Heart left ventricle (tissue), 16 donors: ENCODE measurements around the gene SH3TC1. TPM values are rescaled to one million over a fixed set of nuclear protein-coding genes. Genes with fewer than 3 reads are reported as not detected.

Experiments used
- ATAC-seq, 4 donors: fragments of 200-7000 bp; cut with Tn5 transposase; one replicate each; pipeline ENCODE4 v1.9.1; 2020 to 2022; ENCODE audit warnings: moderate library complexity in 4 of 4, mild to moderate bottlenecking in 3 of 4, moderate number of reproducible peaks in 1 of 4
- DNase-seq, 5 donors: peaks; one replicate each; pipeline ENCODE4 v3.0.0-alpha.2; 2020
- H3K27ac ChIP-seq, 12 donors: fragments of 200-600 bp; sonication (generic) in 4 of 12; one replicate each; pipeline versions ENCODE4 v1.5.0 to v1.8.0; 2016 to 2022; ENCODE audit warnings: mild to moderate bottlenecking in 2 of 12
- H3K27me3 ChIP-seq, 9 donors: fragments of 200-600 bp; sonication (generic) in 2 of 9; one replicate each; pipeline versions ENCODE4 v1.5.1 to v1.8.0; 2016 to 2022; ENCODE audit warnings: mild to moderate bottlenecking in 3 of 9
- H3K36me3 ChIP-seq, 9 donors: fragments of 200-600 bp; sonication (generic) in 2 of 9; one replicate each; pipeline versions ENCODE4 v1.5.0 to v1.8.0; 2018 to 2022; ENCODE audit warnings: mild to moderate bottlenecking in 2 of 9
- H3K4me1 ChIP-seq, 12 donors: fragments of 200-600 bp; sonication (generic) in 4 of 12; one replicate each; pipeline versions ENCODE4 v1.5.0 to v1.8.0; 2016 to 2022; ENCODE audit warnings: mild to moderate bottlenecking in 3 of 12
- H3K4me3 ChIP-seq, 12 donors: fragments of 200-600 bp; sonication (generic) in 4 of 12; one replicate each; pipeline versions ENCODE4 v1.5.0 to v1.8.0; 2017 to 2022; ENCODE audit warnings: mild to moderate bottlenecking in 9 of 12, moderate library complexity in 4 of 12
- H3K9me3 ChIP-seq, 12 donors: fragments of 200-600 bp; sonication (generic) in 4 of 12; one replicate each; pipeline versions ENCODE4 v1.5.0 to v1.8.0; 2016 to 2022; ENCODE audit warnings: mild to moderate bottlenecking in 1 of 12
- CTCF ChIP-seq, 12 donors: fragments of 200-600 bp; sonication (generic) in 4 of 12; IDR thresholded peaks; one replicate each; pipeline versions ENCODE4 v1.5.0 to v1.8.0; 2018 to 2022; ENCODE audit warnings: antibody characterized with exemption in 12 of 12, mild to moderate bottlenecking in 5 of 12
- POLR2A ChIP-seq, 2 donors: fragments of 450-650 bp; IDR thresholded peaks; one replicate each; pipeline ENCODE4 v1.6.1; 2017; ENCODE audit warnings: antibody characterized with exemption in 2 of 2, mild to moderate bottlenecking in 2 of 2, moderate library complexity in 2 of 2
- WGBS, 4 donors: extraction: QIAGEN DNeasy Blood & Tissue Kit in 2 of 4; methylation state at CpG; one replicate each; pipeline versions ENCODE4 v1.1.5 to v1.1.7; 2013 to 2018; 5-methylcytosine and 5-hydroxymethylcytosine counted together
- intact Hi-C, 10 donors: fragments of 100-400 bp; cut with DNase I; formaldehyde crosslinking; loops; one replicate each; pipeline versions ENCODE4 v1.11.1 to v1.14.2; 2022
- polyA plus RNA-seq, 2 donors: library from polyadenylated mRNA; stranded (reverse); fragments of 200-250 nt; gene quantifications; one replicate each; pipeline ENCODE4 v1.2.3, GENCODE V29; 2013
- total RNA-seq, 9 donors: library from RNA; depleted of rRNA in 2 of 9; stranded (reverse); fragments of >200 nt in 2 of 9; fragmentation: NEBNext Ultra II Directional in 3 of 9; extraction: Animal tissue kit (Norgen Biotek cat#: 25700) in 3 of 9; gene quantifications; one replicate each; pipeline versions ENCODE4 v1.1.0 to v1.2.4, GENCODE V29; 2016 to 2023
- donor health status: ischemic (EF 13 %, LVEDD 7.1; RV severe dilation, severe dysfunction).
- donor health status: healthy with polysubstance abuse.
- donor health status: DM: no; HTN: yes; CAD: no.
- donor health status: DM: no; HTN: no; CAD: no.
- donor health status: ischemic (EF 25% LVEDD 6.9; RV normal size, moderate dysfunction).
- donor health status: ischemic (EF 25% LVEDD 5.7; RV mildly dilated, moderate dysfunction).
- donor health status: healthy.
- donor health status: DM: yes; HTN: yes; CAD: no.
- donor health status: ischemic (EF 35%, LVEDD 5.7; RV mildly dilated, moderate dysfunction).
- donor health status: nonischemic (EF 11% LVEDD 7.7; RV severe dilation, severe dysfunction).
- donor health status: DM: yes; HTN: yes; CAD: no.
- donor health status: PGD.
- donor health status: ischemic (EF 29% LVEDD 5.4; RV normal size, mild dysfunction).
- donor health status: nonischemic (EF 23%, LVEDD 6.1; RV moderate dilation, normal function).

Gene SH3TC1
- total and polyA plus RNA-seq, 11 donors, result 5.8 to 45.9 (median 10.9) TPM

DNA sequence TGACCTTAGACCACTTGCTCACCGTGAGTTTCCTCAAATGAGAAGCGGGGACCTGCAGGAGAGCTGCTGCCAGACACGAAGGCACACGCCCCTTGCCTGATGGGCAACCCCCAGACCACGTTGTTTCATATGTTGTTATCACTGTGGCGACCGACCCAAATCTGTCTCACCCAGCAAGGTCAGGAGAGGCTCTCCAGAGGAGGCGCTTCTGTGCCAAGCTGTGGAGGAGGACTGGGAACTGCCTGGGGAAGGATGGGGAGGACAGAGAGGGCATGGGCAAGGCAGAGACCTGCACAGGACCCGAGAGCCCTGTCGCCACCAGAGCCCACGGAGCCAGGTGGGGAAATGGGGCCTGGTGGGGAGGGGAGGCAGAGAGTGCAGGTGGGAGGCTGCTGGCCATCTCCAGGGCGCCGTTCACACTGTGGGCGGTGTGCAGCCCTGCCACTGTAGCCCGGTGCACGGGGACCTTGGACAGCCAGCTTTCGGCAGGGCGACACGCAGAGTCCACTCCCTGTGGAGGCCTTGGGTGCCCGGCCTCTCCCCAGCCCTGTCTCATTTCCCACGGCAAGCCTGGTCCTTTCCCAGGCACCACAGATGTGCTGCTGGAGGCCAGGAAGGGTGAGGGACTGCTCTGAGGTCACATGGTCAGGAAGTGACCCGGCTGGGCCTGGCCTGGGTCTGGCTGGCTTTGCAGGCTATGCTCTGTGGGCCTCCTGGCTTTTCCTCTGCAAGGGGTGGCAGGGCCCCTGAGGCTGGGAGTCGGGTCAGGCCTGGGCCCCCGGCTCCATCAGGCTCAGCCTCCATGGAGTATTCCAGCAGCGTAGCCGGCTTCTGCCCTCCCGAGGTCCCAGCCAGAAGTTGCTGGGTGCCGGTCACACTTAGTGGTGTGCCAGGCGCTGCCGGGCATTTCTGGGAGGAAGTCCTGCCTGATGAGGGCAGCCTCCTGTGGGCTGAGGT lies 73.7 kb downstream of the SH3TC1 start:
- peak; percentile 60 to 81 (median 69) for DNase-seq
- peak; percentile 5 to 63 (median 23) for ATAC-seq
- H3K4me3 ChIP-seq, result peak overlapping the region in 9 of 12 donors; percentile 17 to 78 (median 65)

DNA sequence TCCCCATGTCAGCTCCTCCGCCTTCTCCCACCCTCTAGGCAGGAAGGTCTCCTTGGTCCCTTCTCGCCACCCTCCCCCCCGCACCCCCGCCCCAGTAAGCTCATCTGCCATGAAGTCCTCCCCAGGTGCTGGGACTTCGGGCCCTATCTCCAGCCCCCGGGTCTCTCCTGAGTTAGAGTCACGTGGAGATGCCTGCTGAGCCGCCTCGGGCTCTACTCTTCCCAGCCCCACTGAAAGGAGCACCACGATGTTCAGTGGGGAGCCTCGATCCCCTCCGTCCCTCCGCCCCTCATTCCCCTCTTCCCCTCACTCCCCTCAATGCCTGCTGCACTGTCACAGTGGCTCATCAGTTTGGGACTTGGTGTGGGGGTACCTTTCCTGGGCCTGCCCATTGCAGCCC lies 74.4 kb downstream of the SH3TC1 start:
- DNase-seq (no peak), ATAC-seq (no peak)
- intact Hi-C loops, result loop anchor here in 2 of 10 donors (2.0 to 5.0 kb wide), 2 partner anchors 34 to 131 kb away; no protein-coding TSS in a partner anchor
- H3K4me1 ChIP-seq, result peaks cover 0 to 94% (median 82%) of the 10 kb centered on the region in 12 donors
- peak overlapping the region in 4 of 12 donors; percentile 52 to 78 (median 66) for H3K4me3 ChIP-seq
- 72 to 83% (median 78%) methylated on average over 12 to 13 of the region's 13 CpGs for WGBS, 4 donors
- H3K27ac ChIP-seq, result peak overlapping the region in 11 of 12 donors; percentile 63 to 84 (median 76)
- no peaks in the 10 kb centered on the region for H3K9me3 ChIP-seq
- H3K27me3 ChIP-seq, result no peaks in the 10 kb centered on the region
- no peak for TF ChIP-seq CTCF (IDR thresholded peaks at IDR 0.05)
- no peak for TF ChIP-seq POLR2A (IDR thresholded peaks at IDR 0.05)
- no peaks in the 10 kb centered on the region for H3K36me3 ChIP-seq

More for the DNA sequence above, 73.7 kb downstream of the SH3TC1 start:
- no peak for TF ChIP-seq CTCF (IDR thresholded peaks at IDR 0.05)
- TF ChIP-seq POLR2A (IDR thresholded peaks at IDR 0.05), result peak in 1 of 2 donors; percentile 27
- H3K36me3 ChIP-seq, result no peaks in the 10 kb centered on the region
- 34 to 43% (median 39%) methylated on average over 21 to 30 of the region's 30 CpGs for WGBS, 4 donors
- H3K9me3 ChIP-seq, result no peaks in the 10 kb centered on the region
- peak overlapping the region in 11 of 12 donors; percentile 63 to 84 (median 76) for H3K27ac ChIP-seq
- intact Hi-C loops, result loop anchor here in 2 of 10 donors (2.0 to 5.0 kb wide), 2 partner anchors 35 to 132 kb away; no protein-coding TSS in a partner anchor
- no peaks in the 10 kb centered on the region for H3K27me3 ChIP-seq
- peaks cover 0 to 94% (median 77%) of the 10 kb centered on the region in 12 donors for H3K4me1 ChIP-seq

- DNase-seq, result peak in 1 of 5 donors; percentile 55
- TF ChIP-seq POLR2A (IDR thresholded peaks at IDR 0.05) (no peak), CTCF (IDR thresholded peaks at IDR 0.05) (no peak)
- WGBS, 4 donors, result 82 to 93% (median 91%) methylated on average over 21 of the region's 21 CpGs
- no peak for ATAC-seq
- H3K27ac ChIP-seq, result peak overlapping the region in 11 of 12 donors; percentile 34 to 83 (median 69)
- H3K4me3 ChIP-seq, result no peak overlapping the region
- H3K4me1 ChIP-seq, result peaks cover 0 to 95% (median 83%) of the 10 kb centered on the region in 12 donors
- intact Hi-C loops, result loop anchor here in 3 of 10 donors (2.0 to 5.0 kb wide), 2 partner anchors 33 to 129 kb away; no protein-coding TSS in a partner anchor
- no peaks in the 10 kb centered on the region for H3K27me3 ChIP-seq
- H3K36me3 ChIP-seq, result no peaks in the 10 kb centered on the region
- no peaks in the 10 kb centered on the region for H3K9me3 ChIP-seq
These were observed 75.1 kb downstream of the SH3TC1 start for GRCh38 chr4:8274066-8274652.
